ENCODE data around the gene POU2F1.

DNA sequence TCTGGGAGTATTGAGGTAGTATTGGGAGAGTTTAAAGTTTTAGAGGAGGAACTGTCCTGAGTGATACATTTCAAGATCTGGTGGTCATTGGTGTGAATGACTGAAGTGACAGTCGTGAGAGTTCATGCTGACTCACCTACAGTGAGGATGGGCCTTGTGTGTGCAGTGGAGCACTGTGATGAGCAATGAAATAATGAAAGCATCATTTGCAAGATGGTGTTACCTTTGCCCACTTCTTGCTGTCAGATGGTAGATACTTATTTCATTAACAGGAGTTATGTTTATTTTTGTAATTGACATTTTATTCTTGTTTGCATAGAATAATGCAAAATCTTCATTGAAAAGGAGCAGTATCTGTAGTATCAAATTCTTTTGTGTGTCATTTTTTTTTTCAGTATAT lies 29.0 kb downstream of the POU2F1 start:
- TF ChIP-seq, protein P1, sequence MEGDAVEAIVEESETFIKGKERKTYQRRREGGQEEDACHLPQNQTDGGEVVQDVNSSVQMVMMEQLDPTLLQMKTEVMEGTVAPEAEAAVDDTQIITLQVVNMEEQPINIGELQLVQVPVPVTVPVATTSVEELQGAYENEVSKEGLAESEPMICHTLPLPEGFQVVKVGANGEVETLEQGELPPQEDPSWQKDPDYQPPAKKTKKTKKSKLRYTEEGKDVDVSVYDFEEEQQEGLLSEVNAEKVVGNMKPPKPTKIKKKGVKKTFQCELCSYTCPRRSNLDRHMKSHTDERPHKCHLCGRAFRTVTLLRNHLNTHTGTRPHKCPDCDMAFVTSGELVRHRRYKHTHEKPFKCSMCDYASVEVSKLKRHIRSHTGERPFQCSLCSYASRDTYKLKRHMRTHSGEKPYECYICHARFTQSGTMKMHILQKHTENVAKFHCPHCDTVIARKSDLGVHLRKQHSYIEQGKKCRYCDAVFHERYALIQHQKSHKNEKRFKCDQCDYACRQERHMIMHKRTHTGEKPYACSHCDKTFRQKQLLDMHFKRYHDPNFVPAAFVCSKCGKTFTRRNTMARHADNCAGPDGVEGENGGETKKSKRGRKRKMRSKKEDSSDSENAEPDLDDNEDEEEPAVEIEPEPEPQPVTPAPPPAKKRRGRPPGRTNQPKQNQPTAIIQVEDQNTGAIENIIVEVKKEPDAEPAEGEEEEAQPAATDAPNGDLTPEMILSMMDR (IDR thresholded peaks at IDR 0.05), result no peak
- TF ChIP-seq EZH2 (IDR thresholded peaks at IDR 0.05; ENCODE audit: borderline replicate concordance, insufficient read depth, low read depth, low read length, poor library complexity, severe bottlenecking), result no peak
